Left renal cortex interstitium (tissue), 4 donors: ENCODE results near the gene PRR5L. TPM values are rescaled to one million over a fixed set of nuclear protein-coding genes. Genes with fewer than 3 reads are reported as not detected.

Experiments used
- DNase-seq, 4 donors: peaks; one replicate each; pipeline ENCODE4 v3.0.0-alpha.2; 2013; ENCODE audit warnings: low read depth in 4 of 4, low spot score in 2 of 4, missing footprints in 1 of 4
- polyA plus RNA-seq, 4 donors: library from polyadenylated mRNA; unstranded; fragments of 120-200 nt; gene quantifications; one replicate each; pipeline ENCODE4 v1.2.1, GENCODE V29; 2013; ENCODE audit not compliant: insufficient read length in 4 of 4

PRR5L gene, protein sequence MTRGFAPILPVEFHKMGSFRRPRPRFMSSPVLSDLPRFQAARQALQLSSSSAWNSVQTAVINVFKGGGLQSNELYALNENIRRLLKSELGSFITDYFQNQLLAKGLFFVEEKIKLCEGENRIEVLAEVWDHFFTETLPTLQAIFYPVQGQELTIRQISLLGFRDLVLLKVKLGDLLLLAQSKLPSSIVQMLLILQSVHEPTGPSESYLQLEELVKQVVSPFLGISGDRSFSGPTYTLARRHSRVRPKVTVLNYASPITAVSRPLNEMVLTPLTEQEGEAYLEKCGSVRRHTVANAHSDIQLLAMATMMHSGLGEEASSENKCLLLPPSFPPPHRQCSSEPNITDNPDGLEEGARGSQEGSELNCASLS
- polyA plus RNA-seq = 10 to 100 TPM; 16.0 to 24.4 (median 16.5) TPM

DNA sequence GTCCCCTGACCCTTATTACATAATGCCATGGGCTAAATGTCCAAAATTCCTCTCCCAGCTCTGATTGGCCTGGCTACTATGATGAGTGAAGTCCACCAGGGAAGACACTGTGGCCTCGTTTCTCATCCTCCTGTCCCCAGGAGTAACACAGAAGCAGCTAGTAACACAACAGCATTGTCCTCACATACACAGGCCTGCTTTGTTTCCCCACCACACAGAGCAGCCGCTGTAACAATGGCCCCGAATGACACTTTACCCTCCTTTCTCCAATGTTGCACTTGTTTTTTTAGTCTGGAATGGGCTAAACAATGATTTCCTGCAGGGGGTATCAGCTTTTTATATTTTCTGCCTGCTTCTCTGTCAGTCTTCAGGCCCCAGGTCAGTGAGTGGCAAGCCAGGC is at the start of gene PRR5L:
TSS of gene PRR5L (plus strand) at position 363 of the 400 bp plus-strand sequence. CDS start 104,834 bp downstream, outside the sequence.
- no peak for DNase-seq

DNA sequence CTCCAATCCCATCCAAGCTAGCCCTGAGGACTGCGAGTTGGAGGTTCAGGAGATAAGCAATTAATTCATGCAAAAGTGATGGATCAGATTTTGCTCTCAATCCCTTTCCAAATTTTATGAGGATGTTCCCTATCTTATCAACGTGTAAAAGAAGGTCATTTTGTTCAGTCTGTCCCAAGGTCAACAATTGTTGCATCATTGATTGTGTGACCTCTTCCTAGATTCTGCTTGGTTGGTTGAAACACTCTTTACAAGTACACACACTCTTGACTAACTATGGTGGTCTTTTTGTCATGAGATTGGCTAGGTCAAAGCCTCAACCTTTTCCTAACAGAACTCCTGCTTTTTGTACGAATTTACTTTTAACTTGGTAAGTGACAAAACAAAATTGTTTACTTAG is 48.6 kb upstream of the PRR5L start:
- no peak for DNase-seq

DNA sequence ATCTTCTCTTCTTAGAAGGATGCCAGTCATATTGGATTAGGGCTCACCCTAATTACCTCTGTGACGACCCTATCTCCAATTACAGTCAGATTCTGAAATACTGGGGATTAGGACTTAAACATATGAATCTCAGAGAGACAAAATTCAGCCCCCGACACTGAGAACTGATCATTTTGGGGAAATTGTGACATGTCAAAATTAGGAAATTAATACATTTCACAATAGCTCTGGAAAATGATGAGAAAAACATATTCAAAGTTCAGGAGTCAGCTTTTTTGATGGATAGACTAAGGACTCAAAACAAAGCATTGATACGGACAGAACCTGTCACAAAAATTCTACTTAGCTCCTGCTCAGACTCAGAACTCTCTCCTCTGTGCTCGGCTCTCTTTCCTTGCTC is 47.7 kb upstream of the PRR5L start:
- no peak for DNase-seq

DNA sequence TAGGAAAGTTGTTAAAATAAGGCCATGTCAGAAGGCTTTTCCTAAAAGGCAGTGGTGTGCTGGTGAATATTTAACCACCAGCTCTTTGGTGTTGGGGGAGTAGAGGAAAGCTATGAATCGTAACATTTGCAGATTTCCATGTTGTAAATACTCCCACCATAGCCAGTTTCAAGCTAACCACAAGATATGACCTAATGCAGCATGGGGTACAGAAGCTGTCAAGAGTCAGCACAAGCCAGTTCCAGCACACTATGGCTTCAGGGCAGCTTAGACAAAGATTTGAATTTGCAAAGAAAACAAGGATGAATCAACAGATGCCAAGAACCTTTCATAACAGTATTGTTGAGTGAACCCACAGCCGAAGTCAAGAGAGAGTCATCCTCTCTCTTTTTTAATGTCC is 46.8 kb upstream of the PRR5L start:
- DNase-seq = no peak

DNA sequence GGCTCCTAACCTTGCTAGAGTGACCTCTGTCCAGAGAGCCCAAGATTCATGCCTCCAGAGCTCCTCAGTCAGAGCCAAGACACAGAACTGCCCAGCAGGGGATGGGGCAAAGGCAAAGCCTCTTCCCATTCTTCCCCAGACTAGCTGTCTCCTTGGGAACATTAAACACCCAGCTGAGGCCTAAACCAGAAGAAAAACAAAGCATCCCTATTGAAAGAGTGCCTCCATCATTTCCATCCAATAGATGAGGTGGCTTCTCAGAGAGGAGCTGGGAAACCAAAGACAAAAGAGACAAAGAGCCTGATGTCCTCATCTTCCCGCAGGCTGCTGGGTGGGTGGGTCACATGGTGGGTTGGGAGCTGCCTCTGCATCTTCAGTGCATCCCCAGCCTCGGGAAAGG is 44.3 kb upstream of the PRR5L start:
- DNase-seq = no peak

DNA sequence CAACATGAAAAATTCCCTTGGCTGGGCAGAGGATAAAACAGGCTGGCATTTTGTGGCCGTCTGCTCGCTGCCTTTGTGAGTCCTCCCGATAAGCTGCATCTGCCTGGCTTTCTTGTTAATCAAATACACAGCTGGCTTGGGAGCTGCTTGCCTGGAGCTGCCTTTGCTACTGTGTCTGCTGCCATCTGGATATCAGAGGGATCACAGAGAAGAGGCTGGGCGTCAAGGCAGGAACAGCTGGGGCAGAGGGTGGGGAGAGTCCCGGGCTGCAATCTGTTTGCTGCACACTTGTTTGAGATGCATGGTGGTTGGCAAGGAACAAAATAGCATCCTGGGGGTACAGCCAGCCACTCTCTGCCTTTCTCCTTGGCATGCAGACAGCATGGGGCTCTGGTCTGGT is 42.9 kb upstream of the PRR5L start:
- DNase-seq = no peak

DNA sequence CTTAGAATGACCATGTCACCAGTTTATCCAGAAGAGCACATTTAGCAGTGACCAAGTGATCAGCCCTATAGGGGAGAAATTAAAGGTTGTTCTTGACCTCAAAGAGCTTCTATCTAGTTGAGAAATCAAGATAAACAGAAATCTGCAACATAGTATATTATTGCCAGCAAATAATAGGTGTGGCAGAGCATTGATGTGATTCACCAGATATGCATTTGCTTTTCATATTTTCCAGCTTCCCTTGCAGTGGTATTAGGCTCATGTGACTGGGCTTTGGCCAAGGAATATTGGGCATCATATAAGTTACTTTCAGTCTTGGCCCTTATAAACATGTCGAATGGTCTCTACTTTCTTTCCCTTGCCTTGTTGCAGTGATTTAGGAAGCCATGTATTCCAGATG is 41.4 kb upstream of the PRR5L start:
- no peak for DNase-seq

DNA sequence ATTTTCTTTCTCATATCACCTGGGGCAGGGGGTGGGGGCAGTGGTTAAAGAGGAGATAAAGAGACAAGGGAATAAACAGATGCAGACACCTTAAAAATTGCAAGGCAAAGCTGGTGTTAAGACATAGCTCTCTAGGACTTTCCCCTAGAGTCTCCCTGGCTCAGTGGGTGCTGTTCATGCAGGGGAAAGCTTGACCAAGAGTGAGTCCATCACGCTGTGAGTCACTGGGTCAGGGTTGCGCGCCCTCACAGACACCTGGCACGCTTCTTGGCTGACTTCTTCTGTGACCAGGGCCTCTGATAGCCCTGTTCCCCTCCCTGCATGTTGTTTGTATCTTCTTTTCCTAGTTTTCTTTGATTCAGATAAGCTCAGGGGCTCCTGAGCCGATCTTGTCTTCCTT is 38.7 kb upstream of the PRR5L start:
- DNase-seq = no peak

DNA sequence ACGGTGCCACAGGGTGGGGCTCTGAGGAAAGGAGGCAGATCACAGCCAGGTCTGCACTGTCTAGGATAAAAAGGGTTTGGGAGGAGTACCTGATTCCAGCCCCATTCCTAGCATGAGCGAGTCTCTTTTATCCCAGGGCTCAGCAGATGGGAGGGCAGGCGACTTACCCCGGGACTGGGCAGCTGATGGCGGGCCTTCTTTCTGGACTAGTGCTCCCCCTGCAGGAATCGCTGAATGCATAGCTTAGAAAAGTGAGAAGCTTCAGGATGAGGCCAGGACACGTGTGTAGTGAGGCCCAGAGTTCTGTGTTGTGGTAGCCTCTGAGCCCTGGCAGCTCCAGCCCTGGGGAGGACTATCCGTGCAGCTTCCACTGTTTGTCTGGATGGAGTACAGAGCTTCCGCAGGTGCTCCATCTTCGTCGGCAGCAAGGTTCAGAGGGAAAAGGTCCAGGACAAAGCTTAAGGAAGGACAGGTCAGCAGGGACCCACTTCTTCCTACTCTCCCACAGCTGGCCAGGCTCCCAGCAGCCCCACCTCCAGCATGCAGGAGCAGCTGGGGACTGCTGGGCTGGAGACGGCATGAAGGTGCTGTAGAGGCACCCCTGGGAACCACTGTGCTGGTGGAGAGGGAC is 37.2 kb upstream of the PRR5L start:
- peak in 3 of 4 donors; percentile 30 to 53 (median 48) for DNase-seq

DNA sequence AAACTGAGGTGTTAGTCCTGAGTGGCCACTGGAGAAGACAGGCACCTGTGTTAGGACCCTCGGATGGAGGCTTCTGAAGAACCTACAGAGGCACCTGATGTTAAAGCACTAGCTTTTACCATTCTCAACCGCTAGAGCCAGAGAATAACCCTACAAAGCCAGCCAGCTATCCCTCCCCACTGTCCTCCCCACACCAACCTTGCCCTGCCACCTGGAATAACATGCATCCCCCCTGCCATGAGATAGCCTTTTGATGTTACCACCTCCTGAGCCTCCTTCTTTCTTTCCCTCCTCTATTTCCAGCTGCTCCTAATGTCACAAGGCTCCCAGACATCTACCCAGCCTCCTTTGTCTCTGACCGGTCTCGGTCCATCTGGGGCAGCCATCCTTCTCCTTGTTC is 35.0 kb upstream of the PRR5L start:
- no peak for DNase-seq

DNA sequence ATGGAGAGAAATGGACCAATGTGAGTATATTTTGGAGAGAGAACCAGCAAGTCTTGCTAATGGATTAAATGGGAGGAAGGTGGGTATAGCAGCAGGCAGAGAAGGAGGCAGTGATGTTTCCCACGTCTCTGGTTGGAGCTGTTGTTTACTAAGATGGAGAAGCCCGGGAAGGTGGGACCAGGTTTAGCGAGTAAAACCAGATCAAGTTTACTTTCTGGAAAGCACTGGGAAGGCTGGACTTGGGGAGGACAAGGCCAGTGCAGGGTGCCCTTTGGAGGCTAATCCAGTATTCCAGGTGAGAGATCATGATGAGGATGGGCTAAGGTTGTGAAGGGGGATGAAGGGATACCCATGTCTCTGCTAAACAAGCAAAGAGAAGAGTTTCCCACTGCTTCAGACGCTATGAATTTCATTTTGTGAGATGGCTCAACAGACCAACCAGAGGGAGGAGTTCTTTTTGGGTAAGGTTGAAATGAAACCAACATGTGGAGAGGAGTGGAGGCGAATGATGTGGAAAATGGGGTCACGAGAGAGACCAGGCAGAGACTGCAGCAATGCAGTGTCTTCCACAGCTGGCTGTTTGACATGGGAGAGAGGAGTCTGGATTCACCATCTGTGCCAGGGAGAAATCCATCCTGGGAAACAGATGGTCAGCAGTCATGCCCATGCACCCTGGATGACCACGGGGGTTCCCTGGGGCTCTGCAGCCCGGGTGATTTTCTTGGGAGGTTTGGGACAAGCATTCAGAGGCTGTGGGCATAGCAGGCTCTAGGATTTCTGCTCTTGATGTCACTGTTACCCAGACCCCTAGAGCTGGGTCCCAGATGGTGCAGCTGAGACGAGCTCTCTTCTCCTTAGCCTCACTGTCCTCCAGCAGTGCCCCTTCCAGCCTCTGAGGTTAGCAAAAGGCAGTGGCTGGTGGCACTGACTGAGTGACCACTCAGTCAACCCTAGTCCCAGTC is 31.8 kb upstream of the PRR5L start:
- no peak for DNase-seq

DNA sequence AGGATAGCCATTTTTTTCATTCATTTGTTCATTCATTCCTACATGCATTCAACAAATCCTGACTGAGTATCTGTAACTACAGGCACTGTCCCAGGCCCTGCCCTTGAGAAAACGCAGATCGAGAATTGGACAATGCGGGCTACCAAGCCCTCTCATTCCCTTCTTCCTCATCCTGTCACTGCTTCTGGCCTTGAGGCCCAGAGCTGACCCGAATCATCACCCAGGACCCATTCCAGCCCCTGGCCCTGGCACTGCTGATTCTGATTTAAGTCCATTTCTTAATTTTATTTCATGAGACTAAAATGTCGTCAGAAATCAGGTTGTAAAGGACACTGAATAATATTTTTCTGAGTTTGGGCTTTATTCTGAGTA is 31.1 kb upstream of the PRR5L start:
- no peak for DNase-seq

DNA sequence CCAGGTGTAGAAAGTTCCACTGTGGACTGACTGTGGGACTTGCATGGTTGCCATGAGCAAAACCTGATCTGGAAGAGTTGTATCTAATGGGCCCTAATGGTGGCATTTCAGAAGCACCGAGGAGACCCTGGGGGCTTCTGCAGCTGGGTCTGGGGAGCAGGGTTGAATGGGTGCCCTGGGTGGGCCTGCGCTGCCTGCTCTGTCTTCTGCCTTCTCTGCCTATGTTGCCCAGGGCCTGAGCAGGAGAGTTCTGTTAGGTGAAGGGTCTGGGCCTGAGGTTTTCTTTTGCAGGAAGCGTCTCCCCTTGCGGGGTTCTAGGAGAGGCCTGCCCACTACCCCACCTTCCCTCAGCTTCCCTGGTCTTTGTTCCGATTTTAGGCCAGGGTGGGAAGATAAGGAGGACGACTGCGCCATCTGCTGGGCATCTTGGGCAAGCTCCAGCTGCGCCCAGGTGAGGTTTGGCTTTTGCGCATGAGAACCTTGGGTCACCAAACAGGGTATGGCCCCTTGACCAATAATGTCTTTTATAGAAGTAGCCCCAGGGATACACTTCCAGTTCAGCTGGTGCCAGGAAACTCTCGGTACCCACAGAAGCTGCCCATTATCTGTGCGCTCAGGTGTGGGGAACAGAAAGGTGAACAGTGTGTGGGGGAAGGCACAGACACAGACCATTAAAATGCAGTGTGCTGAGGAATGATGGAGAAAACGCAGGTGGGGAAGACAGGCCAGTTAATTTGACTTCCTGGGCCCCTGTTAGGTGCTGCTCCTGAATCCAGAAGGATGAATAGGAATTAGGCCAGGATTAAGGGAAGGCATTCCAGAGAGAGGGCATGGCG is 30.1 kb upstream of the PRR5L start:
- peak in 1 of 4 donors; percentile 68 for DNase-seq

DNA sequence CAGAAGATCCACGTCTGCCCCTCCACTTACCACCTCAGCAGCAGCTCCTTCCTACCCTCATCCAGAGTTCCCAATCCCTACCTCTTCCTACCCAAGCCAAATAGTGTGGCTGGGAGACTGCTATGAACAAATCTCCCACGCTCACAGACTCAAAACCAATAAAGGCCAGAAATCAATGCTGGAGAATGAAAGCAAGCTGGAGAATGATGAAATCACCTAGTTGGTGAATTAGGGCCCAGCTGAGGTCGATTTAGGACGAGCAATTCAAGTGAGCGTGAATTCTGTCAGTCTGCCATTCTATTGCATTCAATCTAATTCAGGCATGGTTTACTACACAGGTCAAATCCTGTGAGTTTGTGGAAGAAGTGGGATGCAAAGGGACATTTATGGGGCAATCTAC is 29.3 kb upstream of the PRR5L start:
- DNase-seq = no peak

DNA sequence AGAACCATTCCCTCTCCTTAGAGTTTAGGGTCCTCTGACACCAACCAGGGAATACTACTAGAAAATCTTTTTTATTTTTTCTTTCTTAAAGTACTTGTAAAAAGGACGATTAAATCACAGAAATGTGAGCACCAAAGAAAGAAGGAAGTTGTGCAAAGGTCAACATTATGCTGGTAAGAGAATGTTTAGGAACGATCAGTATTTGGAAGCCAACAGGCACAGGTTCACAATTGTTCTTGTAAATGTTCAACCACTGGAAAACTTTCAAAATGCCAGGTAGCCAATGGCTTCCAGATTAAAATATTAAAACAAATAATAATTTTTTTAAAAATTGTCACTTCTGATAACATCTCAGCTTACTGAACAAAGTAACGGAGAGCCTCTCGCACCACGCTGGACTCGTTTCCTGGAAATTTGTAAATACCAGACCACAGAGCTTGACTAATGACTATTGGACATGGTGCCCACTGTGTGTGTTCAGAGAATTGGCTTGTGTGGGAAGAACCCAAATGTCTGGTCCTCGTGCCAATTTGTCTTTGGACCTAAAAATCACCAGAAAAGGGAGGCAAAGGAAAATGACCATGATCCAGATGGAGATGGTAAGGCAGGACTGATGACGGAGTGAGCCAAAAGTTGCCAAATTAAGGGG is 27.6 kb upstream of the PRR5L start:
- no peak for DNase-seq

DNA sequence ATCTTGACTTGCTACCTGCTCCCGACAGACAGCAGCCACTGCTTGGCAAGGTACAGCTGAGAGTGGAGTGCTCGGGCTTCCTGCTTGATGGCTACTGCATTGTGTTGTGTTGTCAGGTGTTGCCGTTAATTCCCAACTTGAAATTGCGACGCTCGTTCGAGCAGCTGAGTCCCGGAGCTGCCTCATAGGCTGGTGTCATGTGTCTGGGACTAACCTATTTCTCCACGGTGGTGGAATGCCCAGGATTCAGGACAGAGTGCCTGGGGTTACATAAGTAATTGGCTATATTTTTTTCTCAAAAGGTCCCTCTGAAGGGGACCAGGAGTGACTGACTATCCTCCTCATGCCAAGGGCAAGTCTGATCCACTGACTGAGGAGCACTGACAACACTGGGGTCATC is 25.4 kb upstream of the PRR5L start:
- no peak for DNase-seq

DNA sequence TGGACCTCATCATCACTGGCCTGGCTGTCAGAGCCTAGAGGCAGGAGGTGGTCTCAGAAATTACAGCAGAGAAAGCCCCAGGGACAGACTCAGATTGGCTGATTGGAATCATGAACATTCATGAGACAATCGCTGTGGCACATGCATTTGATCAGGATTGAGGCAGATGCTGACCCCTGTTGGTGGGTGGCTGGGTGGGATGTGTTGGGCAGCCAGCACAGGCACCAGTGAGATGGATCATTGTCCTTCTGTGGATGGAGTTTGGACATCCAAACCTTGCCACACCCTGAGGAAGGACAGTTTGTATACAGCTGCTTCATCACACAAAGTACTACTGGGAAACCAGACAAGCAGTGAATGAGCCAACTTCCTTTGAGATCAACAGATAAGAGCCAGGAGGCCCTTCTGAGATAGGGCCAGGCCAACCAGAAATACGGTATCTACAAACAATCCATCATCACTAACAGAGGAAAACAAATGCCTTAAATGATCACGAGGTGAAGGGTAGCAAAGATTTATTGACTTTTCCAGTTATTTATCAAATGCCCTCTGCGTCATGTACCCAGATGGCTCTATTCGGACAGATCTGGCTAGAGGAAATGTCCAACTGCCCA is 24.2 kb upstream of the PRR5L start:
- DNase-seq = no peak

DNA sequence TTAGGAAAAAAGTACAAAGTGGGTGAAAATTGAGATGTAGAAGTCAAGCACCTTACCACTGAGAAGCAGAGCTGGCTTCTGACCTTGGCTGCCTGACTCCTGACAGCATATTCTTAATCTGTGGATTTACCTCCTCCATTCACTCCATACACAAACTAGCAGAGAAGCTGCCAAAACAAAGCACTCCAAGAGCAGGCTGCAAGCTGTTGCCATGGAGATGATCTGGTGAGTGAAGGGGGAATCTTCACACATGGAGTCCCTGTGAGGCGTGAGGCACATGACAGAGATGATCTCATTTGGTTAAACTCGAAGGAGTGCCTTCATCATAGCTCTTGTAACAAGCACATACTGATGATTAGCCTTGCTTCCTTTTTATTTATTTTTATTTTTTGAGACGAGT is 23.0 kb upstream of the PRR5L start:
- no peak for DNase-seq

DNA sequence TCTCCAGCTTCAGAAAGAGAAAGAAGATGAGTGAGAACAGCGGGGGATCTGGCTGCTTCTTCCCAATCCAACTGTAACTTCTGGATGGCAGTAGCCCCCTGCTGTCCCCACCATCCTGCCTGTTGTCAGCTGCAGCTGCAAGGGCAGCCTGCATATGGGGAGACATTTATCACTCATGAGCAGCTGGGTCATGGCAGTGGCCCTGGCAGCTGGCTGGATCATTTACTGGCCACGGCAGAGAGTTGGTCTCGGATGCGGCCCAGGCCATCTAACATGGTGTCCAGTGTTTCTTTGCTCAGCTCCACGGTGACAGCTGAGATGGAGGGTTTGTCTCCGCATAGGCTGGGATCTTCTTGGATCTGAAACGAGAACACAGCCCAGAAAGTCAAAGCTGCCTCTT is 21.7 kb upstream of the PRR5L start:
- no peak for DNase-seq
